ENCODE data around the gene CYP19A1. TPM values are rescaled to one million over a fixed set of nuclear protein-coding genes. Genes with fewer than 3 reads are reported as not detected.

CYP19A1 gene
- total RNA-seq, 1 donor, result not detected

- H3K4me3 ChIP-seq (ENCODE audit: low read depth, low read length), result no peak overlapping the region
- DNase-seq (ENCODE audit: low read depth), result no peak
- TF ChIP-seq CTCF (IDR thresholded peaks at IDR 0.05; ENCODE audit: insufficient read depth, low read depth, low read length), result no peak
Measured at GRCh38 chr15:51203797-51204196, 134.6 kb downstream of the CYP19A1 start.

- H3K4me3 ChIP-seq (ENCODE audit: low read depth, low read length), result no peak overlapping the region
- no peak for DNase-seq (ENCODE audit: low read depth)
Measured at GRCh38 chr15:51202783-51203182, 135.6 kb downstream of the CYP19A1 start.

GRCh38 chr15:51201581-51201980, 136.8 kb downstream of the CYP19A1 start:
- no peak for DNase-seq (ENCODE audit: low read depth)
- no peak overlapping the region for H3K4me3 ChIP-seq (ENCODE audit: low read depth, low read length)
- no peak for TF ChIP-seq CTCF (IDR thresholded peaks at IDR 0.05; ENCODE audit: insufficient read depth, low read depth, low read length)

More at GRCh38 chr15:51202783-51203182, 135.6 kb downstream of the CYP19A1 start:
- TF ChIP-seq CTCF (IDR thresholded peaks at IDR 0.05; ENCODE audit: insufficient read depth, low read depth, low read length), result no peak

GRCh38 chr15:51200792-51201191, 137.6 kb downstream of the CYP19A1 start:
- no peak overlapping the region for H3K4me3 ChIP-seq (ENCODE audit: low read depth, low read length)
- no peak for TF ChIP-seq CTCF (IDR thresholded peaks at IDR 0.05; ENCODE audit: insufficient read depth, low read depth, low read length)
- peak; percentile 43 for DNase-seq (ENCODE audit: low read depth)

GRCh38 chr15:51199541-51199940, 138.9 kb downstream of the CYP19A1 start:
- TF ChIP-seq CTCF (IDR thresholded peaks at IDR 0.05; ENCODE audit: insufficient read depth, low read depth, low read length), result no peak
- H3K4me3 ChIP-seq (ENCODE audit: low read depth, low read length), result no peak overlapping the region
- no peak for DNase-seq (ENCODE audit: low read depth)

- no peak overlapping the region for H3K4me3 ChIP-seq (ENCODE audit: low read depth, low read length)
- DNase-seq (ENCODE audit: low read depth), result no peak
- TF ChIP-seq CTCF (IDR thresholded peaks at IDR 0.05; ENCODE audit: insufficient read depth, low read depth, low read length), result no peak
Measured at GRCh38 chr15:51198701-51199232, 139.6 kb downstream of the CYP19A1 start.

GRCh38 chr15:51195459-51195858, 142.9 kb downstream of the CYP19A1 start:
- TF ChIP-seq CTCF (IDR thresholded peaks at IDR 0.05; ENCODE audit: insufficient read depth, low read depth, low read length), result no peak
- H3K4me3 ChIP-seq (ENCODE audit: low read depth, low read length), result no peak overlapping the region
- DNase-seq (ENCODE audit: low read depth), result no peak

All from fibroblast of villous mesenchyme (primary cell).